Mammary epithelial cell (primary cell): ENCODE results near the gene TRIAP1.

Source experiments
- CTCF ChIP-seq, 2 donors: IDR thresholded peaks in 1 of 2; conservative IDR thresholded peaks in 1 of 2; 2 replicates each; pipeline ENCODE4 v1.5.1; 2011 to 2012; ENCODE audit warnings: inconsistent platforms in 2 of 2, low read length in 2 of 2, mild to moderate bottlenecking in 2 of 2, control low read depth in 1 of 2, low read depth in 1 of 2; ENCODE audit not compliant: insufficient read depth in 1 of 2; ENCODE audit errors: extremely low read depth in 1 of 2
- EZH2 ChIP-seq: IDR thresholded peaks from 2 replicates; pipeline ENCODE4 v1.6.1; 2012; ENCODE audit warnings: low read length, inconsistent platforms, borderline replicate concordance

DNA sequence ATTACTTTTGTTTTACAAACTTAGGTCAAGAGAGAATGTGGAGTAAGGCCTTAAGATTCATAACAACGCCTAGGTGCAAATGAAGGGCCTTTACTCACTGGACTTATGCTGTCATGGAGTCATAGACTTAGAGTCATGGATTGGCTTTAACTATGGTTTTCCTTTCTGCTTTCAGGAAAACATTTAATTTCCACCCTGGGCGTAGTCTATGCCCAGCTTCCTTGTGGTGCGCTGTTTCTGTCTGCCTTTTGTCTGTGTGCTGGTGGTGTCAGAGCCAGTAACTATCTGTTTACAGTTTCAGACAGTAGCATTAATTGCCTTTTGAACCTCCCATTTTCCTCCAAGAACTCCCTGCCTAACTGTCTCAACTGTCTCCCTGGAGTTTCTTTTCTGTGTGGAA lies 40.1 kb downstream of the TRIAP1 start:
- TF ChIP-seq CTCF (conservative IDR thresholded peaks at IDR 0.05 in 1 of 2, IDR thresholded peaks at IDR 0.05 in 1 of 2; ENCODE audit: extremely low read depth in 1 of 2, insufficient read depth in 1 of 2, low read depth in 1 of 2, low read length in 2 of 2), result no peak
- TF ChIP-seq EZH2, result no peak
